Measurements from ENCODE around the gene WDR81. TPM values are rescaled to one million over a fixed set of nuclear protein-coding genes. Genes with fewer than 3 reads are reported as not detected.

Gene WDR81
- total and polyA plus RNA-seq, 2 donors (not counting 1 experiment from before 2014, with no cell fraction given): 52.7 to 102 TPM

- TF ChIP-seq EZH2 (IDR thresholded peaks at IDR 0.05; ENCODE audit: borderline replicate concordance, insufficient read depth, low read depth, low read length, poor library complexity, severe bottlenecking): no peak
- no peak overlapping the region for H3K4me3 ChIP-seq (ENCODE audit: control extremely low read depth in 1 of 5, extremely low read depth in 1 of 5, insufficient read depth in 1 of 5, low read depth in 2 of 5, low read length in 4 of 5)
- H3K79me2 ChIP-seq (ENCODE audit: control insufficient read depth, insufficient read depth, low read length): no peaks in the 10 kb centered on the region
- H3K27me3 Mint-ChIP-seq: no peaks in the 10 kb centered on the region
- intact Hi-C loops (cut with micrococcal nuclease): no loop called here
- no peaks in the 10 kb centered on the region for H3K36me3 ChIP-seq (replicated peaks in 1 of 2; ENCODE audit: control extremely low read depth in 1 of 2, control insufficient read depth in 1 of 2, extremely low read depth in 1 of 2, insufficient read depth in 2 of 2, low read length in 1 of 2)
- no peak overlapping the region for H3K4me3 Mint-ChIP-seq
- H3K27me3 ChIP-seq (replicated peaks in 1 of 4; ENCODE audit: control extremely low read depth in 1 of 4, control insufficient read depth in 3 of 4, insufficient read depth in 4 of 4, low read length in 3 of 4): no peaks in the 10 kb centered on the region
- H3K9me3 ChIP-seq (ENCODE audit: control extremely low read depth in 1 of 3, control insufficient read depth in 2 of 3, insufficient read depth in 1 of 3, low read length in 2 of 3): no peaks in the 10 kb centered on the region
- H3K9me3 Mint-ChIP-seq (ENCODE audit: insufficient read depth): no peaks in the 10 kb centered on the region
- no peak overlapping the region for H3K27ac Mint-ChIP-seq
- WGBS (ENCODE audit: insufficient coverage): no CpG with 5 or more reads among the region's 5 CpGs
- no peaks in the 10 kb centered on the region for H4K20me1 ChIP-seq (ENCODE audit: control insufficient read depth, insufficient read depth, low read length, poor library complexity, severe bottlenecking)
- H3K9ac ChIP-seq (ENCODE audit: low read length): no peak overlapping the region
- H3K27ac ChIP-seq (ENCODE audit: low read length in 2 of 2): no peak overlapping the region
- no peak overlapping the region for H3K4me2 ChIP-seq (replicated peaks; ENCODE audit: low read depth, low read length, poor library complexity, severe bottlenecking)
- no peak for DNase-seq
- peaks cover 36% of the 10 kb centered on the region for H3K4me1 Mint-ChIP-seq
- ATAC-seq (ENCODE audit: low read depth): no peak
- ChIA-PET CTCF (no interaction called here), POLR2A (no interaction called here)
- H2AFZ ChIP-seq (ENCODE audit: insufficient read depth, low read depth, low read length, poor library complexity, severe bottlenecking): no peak overlapping the region
- peaks cover 23 to 28% of the 10 kb centered on the region in 2 donors for H3K4me1 ChIP-seq (ENCODE audit: control insufficient read depth in 2 of 2, insufficient read depth in 2 of 2, low read length in 2 of 2)
These were observed 35.0 kb downstream of the WDR81 start for GRCh38 chr17:1759529-1759928.

- intact Hi-C loops (cut with micrococcal nuclease): loop anchor here (2.0 kb wide), 1 partner anchor 30 kb away; no protein-coding TSS in a partner anchor
- peak overlapping the region; percentile 89 for H3K27ac Mint-ChIP-seq
- H3K9me3 ChIP-seq (ENCODE audit: control extremely low read depth in 1 of 3, control insufficient read depth in 2 of 3, insufficient read depth in 1 of 3, low read length in 2 of 3): peaks cover 0 to under 1% (median 0%) of the 10 kb centered on the region in 3 donors
- H3K27ac ChIP-seq (ENCODE audit: low read length in 2 of 2): peak overlapping the region in 1 of 2 donors; percentile 39
- no peak for DNase-seq
- no peak for ATAC-seq (ENCODE audit: low read depth)
- H3K4me1 Mint-ChIP-seq: peaks cover 36% of the 10 kb centered on the region
- H3K4me3 Mint-ChIP-seq: peak overlapping the region; percentile 19
- peaks cover 24 to 40% of the 10 kb centered on the region in 2 donors for H3K4me1 ChIP-seq (ENCODE audit: control insufficient read depth in 2 of 2, insufficient read depth in 2 of 2, low read length in 2 of 2)
- 74% methylated on average over 21 of the region's 21 CpGs for WGBS (ENCODE audit: insufficient coverage)
- H3K9ac ChIP-seq (ENCODE audit: low read length): no peak overlapping the region
- H3K79me2 ChIP-seq (ENCODE audit: control insufficient read depth, insufficient read depth, low read length): no peaks in the 10 kb centered on the region
- no peaks in the 10 kb centered on the region for H3K27me3 Mint-ChIP-seq
- ChIA-PET CTCF (interaction anchor here (1.3 to 2.8 kb wide), 6 partner anchors 8 to 46 kb away, joined by 3 to 16 read pairs (median 8); no protein-coding TSS in a partner anchor), POLR2A (interaction anchor here (0.5 to 1.9 kb wide), 9 partner anchors 10 to 192 kb away, joined by 3 to 19 read pairs (median 4); partner anchors contain the start of genes RPA1, SMYD4 and WDR81)
- H3K4me3 ChIP-seq (ENCODE audit: control extremely low read depth in 1 of 5, extremely low read depth in 1 of 5, insufficient read depth in 1 of 5, low read depth in 2 of 5, low read length in 4 of 5): no peak overlapping the region
- peak overlapping the region; percentile 75 for H3K4me2 ChIP-seq (replicated peaks; ENCODE audit: low read depth, low read length, poor library complexity, severe bottlenecking)
- no peaks in the 10 kb centered on the region for H3K27me3 ChIP-seq (replicated peaks in 1 of 4; ENCODE audit: control extremely low read depth in 1 of 4, control insufficient read depth in 3 of 4, insufficient read depth in 4 of 4, low read length in 3 of 4)
- H4K20me1 ChIP-seq (ENCODE audit: control insufficient read depth, insufficient read depth, low read length, poor library complexity, severe bottlenecking): no peaks in the 10 kb centered on the region
- H3K9me3 Mint-ChIP-seq (ENCODE audit: insufficient read depth): no peaks in the 10 kb centered on the region
- no peaks in the 10 kb centered on the region for H3K36me3 ChIP-seq (replicated peaks in 1 of 2; ENCODE audit: control extremely low read depth in 1 of 2, control insufficient read depth in 1 of 2, extremely low read depth in 1 of 2, insufficient read depth in 2 of 2, low read length in 1 of 2)
- no peak for TF ChIP-seq CTCF (IDR thresholded peaks at IDR 0.05)
- no peak for TF ChIP-seq EZH2 (IDR thresholded peaks at IDR 0.05; ENCODE audit: borderline replicate concordance, insufficient read depth, low read depth, low read length, poor library complexity, severe bottlenecking)
- H2AFZ ChIP-seq (ENCODE audit: insufficient read depth, low read depth, low read length, poor library complexity, severe bottlenecking): peak overlapping the region; percentile 39
These were observed 37.9 kb downstream of the WDR81 start for GRCh38 chr17:1762233-1762900.
